GM12892 (cell line): Measurements from ENCODE around the gene FANCE.
"Not testable (repeated sequence)": the region's sequence is repeated elsewhere in the genome, so short reads cannot be mapped to it uniquely, and the experiment has no call there.

Source experiments
- DNase-seq: peaks from one replicate; pipeline ENCODE4 v3.0.0; 2011; ENCODE audit not compliant: insufficient read length
- FAIRE-seq: peaks from 2 replicates; lab custom pipeline; 2011; peaks lifted over from hg19 to GRCh38; lab: Jason Lieb, UNC
- POLR2A ChIP-seq: IDR thresholded peaks from 2 replicates; pipeline ENCODE4 v1.6.1; 2011; ENCODE audit warnings: low read depth, low read length, control low read depth
- POLR2AphosphoS5 ChIP-seq: IDR thresholded peaks from 2 replicates; pipeline ENCODE4 v1.6.1; 2011; ENCODE audit warnings: low read depth, low read length, control low read depth
- TAF1 ChIP-seq: IDR thresholded peaks from 2 replicates; pipeline ENCODE4 v1.6.1; 2011; ENCODE audit warnings: low read depth, mild to moderate bottlenecking, control low read depth, low read length, borderline replicate concordance

The FANCE gene

GRCh38 chr6:35417979-35418661 lies 34.0 kb upstream of the FANCE start:
- TF ChIP-seq POLR2AphosphoS5 (no peak), TAF1 (no peak), POLR2A (no peak)
- no peak for FAIRE-seq

DNA sequence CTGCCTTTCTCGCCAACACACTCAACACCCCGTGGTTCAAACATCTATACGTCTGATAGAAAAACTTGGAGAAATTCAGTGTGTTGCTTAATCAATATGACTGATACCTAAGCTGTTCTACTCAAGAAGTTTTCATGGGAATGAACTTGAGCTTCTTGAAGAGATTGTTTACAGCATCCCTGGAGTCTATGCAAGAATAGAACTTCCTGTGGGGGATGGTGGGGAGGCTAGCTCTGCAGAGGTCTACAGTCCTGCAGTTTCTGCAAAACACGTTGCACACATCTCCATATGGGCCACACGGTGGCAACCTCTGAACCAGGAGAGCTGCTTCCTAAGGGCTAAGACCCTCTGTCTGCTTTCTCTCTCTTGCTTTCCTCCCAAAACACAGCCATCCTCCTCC lies 32.7 kb upstream of the FANCE start:
- no peak for FAIRE-seq
- DNase-seq: no peak
- TF ChIP-seq TAF1 (no peak), POLR2AphosphoS5 (no peak), POLR2A (no peak)

More at GRCh38 chr6:35417979-35418661, 34.0 kb upstream of the FANCE start:
- no peak for DNase-seq

DNA sequence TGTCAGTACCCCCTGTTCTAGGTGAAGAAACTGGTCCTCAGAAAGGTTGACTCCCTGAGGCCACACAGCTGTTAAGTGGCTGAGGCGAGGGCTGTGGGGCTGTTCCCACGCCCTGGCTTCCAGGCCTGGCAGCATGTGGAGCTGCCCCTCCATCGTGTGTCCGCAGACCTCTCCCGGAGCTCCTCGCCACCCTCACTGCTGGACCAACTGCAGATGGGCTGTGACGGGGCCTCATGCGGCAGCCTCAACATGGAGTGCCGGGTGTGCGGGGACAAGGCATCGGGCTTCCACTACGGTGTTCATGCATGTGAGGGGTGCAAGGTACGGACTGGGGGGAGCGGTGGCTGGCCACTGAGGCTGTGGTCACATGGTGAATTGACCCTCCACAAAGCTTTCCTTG lies 32.2 kb upstream of the FANCE start:
- FAIRE-seq (no peak), DNase-seq (no peak)
- TF ChIP-seq POLR2AphosphoS5: no peak

DNA sequence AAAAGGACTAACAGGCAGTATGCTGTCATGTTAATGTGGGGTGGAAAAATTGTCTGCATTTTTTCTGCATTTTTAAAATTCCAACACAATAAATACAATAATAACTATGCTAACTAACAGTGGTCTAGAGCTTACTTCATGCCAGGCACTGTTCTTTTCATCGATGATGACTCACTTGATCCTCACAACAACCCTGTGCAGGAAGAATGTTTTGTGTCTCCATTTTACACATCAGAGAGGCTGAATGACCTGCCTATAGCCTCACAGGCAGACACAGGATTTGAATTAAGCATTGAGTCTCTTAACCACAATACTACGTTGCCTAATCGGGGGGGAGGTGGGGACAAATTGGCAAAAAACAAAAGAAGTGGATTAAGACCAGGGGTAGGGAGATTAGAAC lies 26.9 kb upstream of the FANCE start:
- DNase-seq (no peak), FAIRE-seq (no peak)
- TF ChIP-seq TAF1: no peak
- TF ChIP-seq POLR2AphosphoS5: no peak
- no peak for TF ChIP-seq POLR2A

DNA sequence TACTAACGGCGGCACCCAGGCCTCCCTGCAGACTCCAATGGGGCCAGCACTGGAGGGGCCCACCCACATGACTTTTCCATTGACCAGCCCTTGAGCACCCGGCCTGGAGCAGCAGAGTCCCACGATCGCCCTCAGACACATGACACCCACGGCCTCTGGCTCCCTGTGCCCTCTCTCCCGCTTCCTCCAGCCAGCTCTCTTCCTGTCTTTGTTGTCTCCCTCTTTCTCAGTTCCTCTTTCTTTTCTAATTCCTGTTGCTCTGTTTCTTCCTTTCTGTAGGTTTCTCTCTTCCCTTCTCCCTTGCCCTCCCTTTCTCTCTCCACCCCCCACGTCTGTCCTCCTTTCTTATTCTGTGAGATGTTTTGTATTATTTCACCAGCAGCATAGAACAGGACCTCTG lies 26.1 kb upstream of the FANCE start:
- TF ChIP-seq POLR2A: no peak
- no peak for DNase-seq
- FAIRE-seq: no peak

DNA sequence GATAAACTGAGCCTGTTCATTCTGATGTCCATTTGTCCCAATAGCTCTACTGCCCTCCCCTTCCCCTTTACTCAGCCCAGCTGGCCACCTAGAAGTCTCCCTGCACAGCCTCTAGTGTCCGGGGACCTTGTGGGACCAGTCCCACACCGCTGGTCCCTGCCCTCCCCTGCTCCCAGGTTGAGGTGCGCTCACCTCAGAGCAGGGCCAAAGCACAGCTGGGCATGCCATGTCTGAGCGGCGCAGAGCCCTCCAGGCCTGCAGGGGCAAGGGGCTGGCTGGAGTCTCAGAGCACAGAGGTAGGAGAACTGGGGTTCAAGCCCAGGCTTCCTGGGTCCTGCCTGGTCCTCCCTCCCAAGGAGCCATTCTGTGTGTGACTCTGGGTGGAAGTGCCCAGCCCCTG lies 24.7 kb upstream of the FANCE start:
- DNase-seq (no peak), FAIRE-seq (no peak)
- TF ChIP-seq POLR2AphosphoS5: no peak

GRCh38 chr6:35427851-35428321 lies 24.3 kb upstream of the FANCE start:
- no peak for DNase-seq
- FAIRE-seq: no peak
- TF ChIP-seq TAF1: no peak
- TF ChIP-seq POLR2A: no peak
- TF ChIP-seq POLR2AphosphoS5: no peak

DNA sequence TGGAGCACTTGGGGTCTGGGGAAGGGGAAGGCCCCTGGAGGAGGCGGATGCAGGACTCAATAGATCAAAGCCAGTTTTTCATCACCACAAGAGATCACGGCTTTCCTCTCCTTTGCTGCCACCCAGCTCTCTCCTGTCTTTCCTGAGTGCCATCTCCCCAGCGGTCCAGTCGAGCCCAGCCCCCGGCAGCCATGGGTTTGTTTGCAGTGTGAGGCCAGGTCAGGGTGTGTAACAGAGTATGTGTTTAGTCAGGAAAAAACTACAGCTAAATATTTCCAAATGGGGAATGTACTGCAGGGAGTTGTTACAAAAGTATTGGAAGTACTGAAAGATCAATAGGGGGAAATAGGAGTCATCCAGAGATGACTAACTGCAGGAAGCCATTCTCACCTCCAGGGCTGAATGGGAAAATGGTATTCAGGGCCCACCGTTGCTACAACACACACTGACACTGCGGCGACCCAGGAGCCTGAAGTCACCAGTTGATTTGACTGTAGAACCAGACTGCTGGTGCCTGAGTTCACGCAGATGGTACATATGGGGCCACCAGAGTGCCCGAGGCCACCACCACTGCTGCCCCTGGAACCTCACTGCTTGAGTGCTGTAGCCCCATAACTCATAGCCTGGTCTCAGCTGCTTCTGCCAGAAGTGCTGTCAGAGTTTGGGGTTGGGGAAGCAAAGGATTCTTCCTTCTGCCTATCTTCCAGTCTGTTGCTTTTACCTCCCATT lies 23.6 kb upstream of the FANCE start:
- TF ChIP-seq POLR2AphosphoS5 (no peak), POLR2A (no peak), TAF1 (no peak)
- FAIRE-seq: no peak
- no peak for DNase-seq

DNA sequence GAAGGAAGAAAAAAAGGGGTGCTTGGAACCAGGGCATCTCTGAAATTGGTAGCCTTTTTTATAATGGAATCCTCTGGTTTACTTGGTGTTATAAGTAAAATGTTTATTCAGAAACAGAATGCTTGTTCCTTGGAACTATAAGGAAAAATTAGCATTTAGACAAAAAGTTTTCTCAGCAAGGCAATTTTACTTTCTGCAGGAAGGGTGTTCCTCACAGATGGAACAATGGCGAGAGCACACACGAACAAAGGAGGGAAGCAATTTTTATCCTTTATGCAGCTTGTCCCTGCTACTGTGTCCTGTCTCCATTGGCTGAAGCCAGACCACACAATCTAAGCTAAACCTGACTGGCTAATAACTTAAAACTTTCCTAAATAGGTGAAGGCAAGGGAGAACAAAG lies 22.7 kb upstream of the FANCE start:
- DNase-seq (no peak), FAIRE-seq (no peak)
- TF ChIP-seq POLR2AphosphoS5 (no peak), POLR2A (no peak), TAF1 (no peak)

DNA sequence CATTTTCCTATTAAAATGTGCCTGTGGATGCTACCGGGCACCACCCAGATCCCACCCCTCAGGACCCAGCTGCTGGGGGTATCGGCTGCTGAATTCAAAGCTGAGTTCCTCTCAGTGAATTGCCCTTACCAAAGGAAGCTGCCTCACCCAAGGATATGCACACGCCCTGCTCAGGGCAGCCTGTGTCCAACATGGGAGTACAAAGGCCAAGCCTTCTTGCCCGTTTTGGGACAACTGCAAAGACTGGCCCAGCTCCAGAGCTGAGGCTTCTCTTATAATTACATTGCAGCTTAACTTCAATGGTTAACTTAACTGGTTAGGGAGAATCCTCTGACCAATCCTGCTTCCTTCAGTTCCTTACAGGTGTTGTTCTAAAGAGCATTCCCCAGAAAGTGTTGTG lies 19.8 kb upstream of the FANCE start:
- no peak for TF ChIP-seq POLR2A
- TF ChIP-seq POLR2AphosphoS5: no peak
- no peak for TF ChIP-seq TAF1
- FAIRE-seq (no peak), DNase-seq (no peak)

DNA sequence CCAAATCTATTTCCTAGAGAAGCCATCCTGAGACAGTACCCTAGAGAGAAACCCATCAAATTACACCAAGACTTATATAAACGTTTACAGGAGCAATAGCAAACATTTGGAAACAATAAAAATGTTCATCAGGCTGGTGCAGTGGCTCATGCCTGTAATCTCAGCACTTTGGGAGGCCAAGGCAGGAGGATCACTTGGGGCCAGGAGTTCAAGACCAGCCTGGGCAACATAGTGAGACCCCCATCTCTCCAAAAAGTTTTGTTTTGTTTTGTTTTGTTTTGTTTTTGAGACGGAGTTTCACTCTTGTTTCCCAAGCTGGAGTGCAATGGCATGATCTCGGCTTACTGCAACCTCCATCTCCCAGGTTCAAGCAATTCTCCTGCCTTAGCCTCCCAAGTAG lies 19.4 kb upstream of the FANCE start:
- DNase-seq, FAIRE-seq: not testable (repeated sequence)

DNA sequence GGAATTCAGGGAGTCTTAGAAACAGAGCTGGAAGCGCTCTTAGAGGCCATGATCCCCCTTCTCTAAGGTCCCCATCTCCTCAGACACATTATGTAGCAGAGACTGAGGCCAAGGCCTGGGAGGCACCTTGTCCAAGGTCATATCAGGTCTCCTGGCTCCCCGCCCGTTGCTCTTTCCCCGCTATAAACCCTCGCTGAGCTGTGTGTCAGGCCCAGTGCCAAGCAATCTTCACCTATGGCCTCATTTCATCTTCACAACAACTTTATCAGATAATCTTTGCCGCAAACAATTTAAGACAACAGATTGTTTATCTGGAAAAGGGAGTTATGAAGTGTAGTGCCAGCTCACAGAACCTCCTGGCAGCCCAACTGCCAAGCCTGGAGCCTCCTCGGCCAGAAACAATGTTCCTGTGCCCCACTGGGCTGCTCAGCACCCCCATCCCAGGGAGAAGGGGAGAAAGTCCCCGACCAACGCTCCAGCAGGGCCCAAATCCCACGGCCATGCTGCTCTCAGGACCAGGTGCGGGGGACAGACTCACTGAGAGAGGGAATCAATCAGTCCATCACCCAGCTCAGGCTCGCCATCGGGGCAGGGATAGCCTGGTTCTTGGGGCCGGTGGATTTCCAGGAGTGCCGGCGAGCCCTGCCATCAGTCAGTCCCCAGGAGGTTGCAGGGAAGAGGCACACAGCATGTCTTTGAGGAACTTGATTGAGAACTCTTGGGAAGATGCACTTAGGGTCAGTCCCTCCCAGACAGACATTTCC lies 16.9 kb upstream of the FANCE start:
- TF ChIP-seq POLR2AphosphoS5: no peak
- TF ChIP-seq TAF1: no peak
- DNase-seq (no peak), FAIRE-seq (no peak)
